Chondrocyte (in vitro differentiated cells): ENCODE measurements around the gene GFAP. TPM values are rescaled to one million over a fixed set of nuclear protein-coding genes. Genes with fewer than 3 reads are reported as not detected.

Source experiments
- DNase-seq: peaks from one replicate; pipeline ENCODE4 v3.0.0; 2021; ENCODE audit warnings: mixed read lengths, low spot score
- H3K27ac Mint-ChIP-seq: one replicate; pipeline ENCODE4 v1.8.0; 2021; ENCODE audit warnings: mild to moderate bottlenecking, moderate library complexity, mixed read lengths; ENCODE audit not compliant: unreplicated experiment
- H3K27me3 Mint-ChIP-seq: 2 replicates; pipeline ENCODE4 v1.8.0; 2021; ENCODE audit warnings: low read depth, mixed read lengths
- H3K36me3 Mint-ChIP-seq: 2 replicates; pipeline ENCODE4 v1.8.0; 2021; ENCODE audit warnings: low read depth, mixed read lengths
- H3K4me1 Mint-ChIP-seq: 2 replicates; pipeline ENCODE4 v1.8.0; 2021; ENCODE audit warnings: low read depth, mild to moderate bottlenecking, mixed read lengths
- H3K4me3 Mint-ChIP-seq: one replicate; pipeline ENCODE4 v1.8.0; 2021; ENCODE audit warnings: mild to moderate bottlenecking, moderate library complexity, mixed read lengths; ENCODE audit not compliant: unreplicated experiment
- H3K9me3 Mint-ChIP-seq: 2 replicates; pipeline ENCODE4 v1.8.0; 2021; ENCODE audit warnings: low read depth, mixed read lengths
- total RNA-seq: library from RNA; stranded (reverse); gene quantifications from 3 replicates; pipeline ENCODE4 v1.2.1, GENCODE V29; 2021
- TF ChIP-seq, protein P1 (sequence below): fragments of 200-600 bp; sonication (generic); IDR thresholded peaks from 2 replicates; pipeline ENCODE4 v1.5.0; 2021; ENCODE audit warnings: antibody characterized with exemption, mild to moderate bottlenecking, moderate library complexity

GFAP gene
- total RNA-seq, 1 donor from 2014 or later = 0.55 TPM

DNA sequence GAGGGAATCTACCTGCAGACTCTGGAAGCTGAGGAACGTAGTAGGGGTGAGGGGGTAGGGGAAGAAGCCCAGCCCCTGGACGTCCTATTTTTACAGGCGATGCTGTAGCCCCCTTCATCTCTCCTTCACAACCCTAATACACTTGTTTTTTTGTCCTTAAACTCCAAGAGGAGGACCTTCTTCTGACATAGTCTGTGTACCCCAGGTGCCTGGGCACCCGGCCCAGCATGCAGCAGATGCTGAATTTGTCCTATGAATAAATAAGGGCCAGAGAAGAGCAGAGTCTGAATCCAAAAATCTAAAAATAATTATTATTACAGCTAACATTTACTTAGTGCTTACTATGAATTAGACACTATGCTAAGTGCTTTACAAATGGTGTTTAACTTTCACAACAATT is 27.2 kb upstream of the GFAP start:
- DNase-seq = peak; percentile 7
- H3K4me3 Mint-ChIP-seq = no peak overlapping the region
- H3K27me3 Mint-ChIP-seq = no peaks in the 10 kb centered on the region
- H3K9me3 Mint-ChIP-seq = peaks cover 4% of the 10 kb centered on the region
- TF ChIP-seq, protein P1, sequence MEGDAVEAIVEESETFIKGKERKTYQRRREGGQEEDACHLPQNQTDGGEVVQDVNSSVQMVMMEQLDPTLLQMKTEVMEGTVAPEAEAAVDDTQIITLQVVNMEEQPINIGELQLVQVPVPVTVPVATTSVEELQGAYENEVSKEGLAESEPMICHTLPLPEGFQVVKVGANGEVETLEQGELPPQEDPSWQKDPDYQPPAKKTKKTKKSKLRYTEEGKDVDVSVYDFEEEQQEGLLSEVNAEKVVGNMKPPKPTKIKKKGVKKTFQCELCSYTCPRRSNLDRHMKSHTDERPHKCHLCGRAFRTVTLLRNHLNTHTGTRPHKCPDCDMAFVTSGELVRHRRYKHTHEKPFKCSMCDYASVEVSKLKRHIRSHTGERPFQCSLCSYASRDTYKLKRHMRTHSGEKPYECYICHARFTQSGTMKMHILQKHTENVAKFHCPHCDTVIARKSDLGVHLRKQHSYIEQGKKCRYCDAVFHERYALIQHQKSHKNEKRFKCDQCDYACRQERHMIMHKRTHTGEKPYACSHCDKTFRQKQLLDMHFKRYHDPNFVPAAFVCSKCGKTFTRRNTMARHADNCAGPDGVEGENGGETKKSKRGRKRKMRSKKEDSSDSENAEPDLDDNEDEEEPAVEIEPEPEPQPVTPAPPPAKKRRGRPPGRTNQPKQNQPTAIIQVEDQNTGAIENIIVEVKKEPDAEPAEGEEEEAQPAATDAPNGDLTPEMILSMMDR = no peak
- H3K4me1 Mint-ChIP-seq = peaks cover 36% of the 10 kb centered on the region
- H3K27ac Mint-ChIP-seq = no peak overlapping the region
- no peaks in the 10 kb centered on the region for H3K36me3 Mint-ChIP-seq

DNA sequence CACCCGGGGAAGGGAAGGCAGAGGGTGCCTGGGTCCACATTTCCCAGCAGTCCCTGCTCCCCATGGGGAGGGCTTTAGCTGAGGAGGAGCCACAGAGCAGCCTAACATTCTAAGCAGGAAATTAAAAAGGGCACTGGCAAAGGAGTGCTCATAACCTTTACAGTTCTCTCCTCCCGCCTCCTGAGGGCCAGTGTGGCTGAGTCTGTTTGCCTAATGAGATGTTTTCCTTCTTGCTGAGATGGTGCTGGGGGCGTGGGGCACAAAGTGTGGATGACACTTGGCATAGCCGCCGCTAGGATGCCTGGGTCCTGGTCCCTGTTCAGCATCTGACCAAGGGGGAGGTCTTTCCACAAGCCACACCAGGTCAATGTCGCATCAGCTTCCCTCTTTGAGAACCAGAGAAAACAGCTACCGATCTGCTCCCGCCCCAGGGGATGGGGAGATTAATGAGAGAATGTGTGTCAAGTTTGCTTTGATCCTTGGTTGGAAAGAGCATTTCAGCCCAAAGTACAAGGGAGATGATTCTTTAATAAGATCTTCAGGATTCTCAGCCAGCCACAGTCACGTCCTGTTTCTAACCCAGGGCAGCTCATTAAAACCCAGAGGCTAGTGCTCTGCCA is 26.5 kb upstream of the GFAP start:
- peaks cover 4% of the 10 kb centered on the region for H3K9me3 Mint-ChIP-seq
- no peak overlapping the region for H3K4me3 Mint-ChIP-seq
- DNase-seq = peak; percentile 39
- H3K36me3 Mint-ChIP-seq = no peaks in the 10 kb centered on the region
- H3K27ac Mint-ChIP-seq = peak overlapping the region; percentile 42
- TF ChIP-seq, protein P1 = no peak
- H3K4me1 Mint-ChIP-seq = peaks cover 32% of the 10 kb centered on the region
- H3K27me3 Mint-ChIP-seq = no peaks in the 10 kb centered on the region

DNA sequence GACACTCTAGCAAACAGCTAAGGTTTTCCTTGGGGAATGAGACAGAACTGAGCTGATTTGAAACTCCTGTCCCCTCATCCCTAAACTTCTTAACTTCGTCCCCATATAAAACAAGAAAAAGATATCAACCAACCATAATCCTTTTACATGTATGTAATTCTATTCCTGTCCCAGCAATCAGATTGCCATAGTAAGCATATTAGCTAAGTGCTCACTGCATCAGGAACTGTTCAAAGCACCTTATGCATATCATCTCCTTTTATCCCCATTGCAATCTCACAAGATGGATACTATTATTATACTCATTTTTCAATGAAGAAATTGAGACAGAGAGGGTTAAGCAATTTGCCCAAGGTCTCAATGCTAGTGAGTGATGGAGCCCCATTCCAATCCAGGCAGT is 25.5 kb upstream of the GFAP start:
- Mint-ChIP-seq H3K27ac (peak overlapping the region; percentile 56), H3K4me1 (peaks cover 24% of the 10 kb centered on the region), H3K4me3 (no peak overlapping the region), H3K27me3 (no peaks in the 10 kb centered on the region), H3K9me3 (peaks cover 4% of the 10 kb centered on the region), H3K36me3 (no peaks in the 10 kb centered on the region)
- no peak for DNase-seq
- TF ChIP-seq, protein P1 = no peak

DNA sequence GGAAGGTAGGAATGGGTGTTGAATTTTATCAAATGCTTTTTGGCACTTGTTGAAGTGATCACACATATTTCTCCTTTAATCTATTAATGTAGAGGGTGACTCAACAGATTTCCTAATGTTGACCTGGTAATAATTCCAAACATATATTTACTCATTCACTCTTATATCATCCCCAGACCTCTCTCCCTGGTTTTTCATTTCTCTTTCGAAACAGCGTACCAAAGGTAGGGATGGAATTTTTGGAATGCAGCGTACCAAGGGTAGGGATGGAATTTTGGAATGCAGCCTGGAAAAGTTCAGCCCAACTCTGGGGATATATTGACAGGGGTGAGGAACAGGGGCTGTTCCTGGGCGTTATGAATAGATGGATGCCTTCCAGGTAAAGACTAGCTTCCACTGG is 25.0 kb upstream of the GFAP start:
- TF ChIP-seq, protein P1 = no peak
- peaks cover 4% of the 10 kb centered on the region for H3K9me3 Mint-ChIP-seq
- no peak overlapping the region for H3K4me3 Mint-ChIP-seq
- H3K4me1 Mint-ChIP-seq = peaks cover 24% of the 10 kb centered on the region
- H3K27ac Mint-ChIP-seq = peak overlapping the region; percentile 56
- DNase-seq = no peak
- no peaks in the 10 kb centered on the region for H3K27me3 Mint-ChIP-seq
- H3K36me3 Mint-ChIP-seq = no peaks in the 10 kb centered on the region

DNA sequence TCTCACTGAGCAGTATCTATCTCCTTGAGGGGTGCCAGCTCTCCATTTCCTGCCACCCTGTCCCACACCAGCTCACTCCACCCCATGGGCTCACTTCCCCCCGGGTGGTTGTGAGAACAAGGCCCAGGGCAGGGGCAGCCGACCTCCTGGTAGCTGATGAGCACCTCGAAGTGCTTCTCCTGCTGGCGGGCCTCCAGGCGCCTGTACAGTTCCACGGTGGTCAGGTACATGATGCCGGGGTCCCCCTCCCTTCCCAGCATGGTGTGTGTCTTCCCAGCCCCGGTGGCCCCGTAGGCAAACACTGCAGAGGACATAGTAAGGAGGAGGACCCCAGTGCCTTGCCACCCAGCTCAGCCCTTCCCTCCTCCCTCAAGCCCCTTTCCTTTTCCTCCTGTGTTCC is 19.8 kb upstream of the GFAP start:
- Mint-ChIP-seq H3K27me3 (no peaks in the 10 kb centered on the region), H3K36me3 (no peaks in the 10 kb centered on the region), H3K27ac (no peak overlapping the region), H3K4me3 (no peak overlapping the region), H3K4me1 (peaks cover 4% of the 10 kb centered on the region), H3K9me3 (peaks cover 4% of the 10 kb centered on the region)
- DNase-seq = peak; percentile 88
- TF ChIP-seq, protein P1 = no peak
